CD14-positive monocyte (primary cell): ENCODE results near the gene CD3D. TPM values are rescaled to one million over a fixed set of nuclear protein-coding genes. Genes with fewer than 3 reads are reported as not detected.

Source experiments
- DNase-seq, 3 donors: peaks; one replicate each; pipeline ENCODE4 v3.0.0-alpha.2; 2011 to 2022
- H2AFZ ChIP-seq: 2 replicates; pipeline ENCODE4 v1.6.0; 2012; ENCODE audit warnings: mild to moderate bottlenecking, low read depth, low read length, inconsistent platforms; ENCODE audit not compliant: insufficient read depth, poor library complexity, severe bottlenecking
- H3K27ac ChIP-seq, 2 donors: 1 replicate in 1 of 2; 2 replicates in 1 of 2; pipeline ENCODE4 v1.5.1; 2012 to 2013; ENCODE audit warnings: low read length in 2 of 2, control low read depth in 1 of 2, inconsistent platforms in 1 of 2, low read depth in 1 of 2, mild to moderate bottlenecking in 1 of 2
- H3K27me3 ChIP-seq, 2 donors: one replicate each; pipeline versions ENCODE4 v1.6.0 to v1.6.1; 2011 to 2013; ENCODE audit warnings: low read length in 2 of 2; ENCODE audit not compliant: control insufficient read depth in 2 of 2, insufficient read depth in 2 of 2
- H3K36me3 ChIP-seq, 2 donors: replicated peaks in 1 of 2; 1 replicate in 1 of 2; 2 replicates in 1 of 2; pipeline versions ENCODE4 v1.5.1 to v1.6.1; 2012 to 2013; ENCODE audit warnings: low read length in 2 of 2, control low read depth in 1 of 2, inconsistent platforms in 1 of 2, mild to moderate bottlenecking in 1 of 2; ENCODE audit not compliant: insufficient read depth in 2 of 2, control insufficient read depth in 1 of 2
- H3K4me1 ChIP-seq, 2 donors: 1 replicate in 1 of 2; 2 replicates in 1 of 2; pipeline versions ENCODE4 v1.5.1 to v1.6.1; 2012 to 2013; ENCODE audit warnings: low read length in 2 of 2, control low read depth in 1 of 2, inconsistent platforms in 1 of 2, mild to moderate bottlenecking in 1 of 2, moderate library complexity in 1 of 2; ENCODE audit not compliant: insufficient read depth in 2 of 2, control insufficient read depth in 1 of 2
- H3K4me2 ChIP-seq: replicated peaks from 2 replicates; pipeline ENCODE3; 2012; ENCODE audit warnings: low read length, moderate library complexity, mild to moderate bottlenecking; ENCODE audit not compliant: poor library complexity, severe bottlenecking; ENCODE audit errors: extremely low read depth
- H3K4me3 ChIP-seq, 3 experiments: fragments of 200-600 bp in 1 of 3; sonication (generic) in 1 of 3; replicated peaks in 1 of 3; 1 replicate in 2 of 3; 2 replicates in 1 of 3; pipeline ENCODE4 v1.5.1; 2011 to 2013; ENCODE audit warnings: low read length in 3 of 3, mild to moderate bottlenecking in 3 of 3, control low read depth in 2 of 3, low read depth in 2 of 3, inconsistent platforms in 1 of 3, moderate library complexity in 1 of 3
- H3K79me2 ChIP-seq: 2 replicates; pipeline ENCODE4 v1.6.0; 2012; ENCODE audit warnings: mild to moderate bottlenecking, control low read depth, inconsistent platforms, low read length, moderate library complexity; ENCODE audit not compliant: insufficient read depth
- H3K9ac ChIP-seq: 2 replicates; pipeline ENCODE4 v1.6.0; 2017; ENCODE audit warnings: low read length, mild to moderate bottlenecking; ENCODE audit not compliant: insufficient read depth, poor library complexity, severe bottlenecking
- H3K9me3 ChIP-seq, 2 donors: replicated peaks in 1 of 2; 1 replicate in 1 of 2; 2 replicates in 1 of 2; pipeline versions ENCODE4 v1.5.1 to v1.6.1; 2012 to 2013; ENCODE audit warnings: low read length in 2 of 2, control low read depth in 1 of 2; ENCODE audit not compliant: control insufficient read depth in 1 of 2, insufficient read depth in 1 of 2
- H4K20me1 ChIP-seq: 2 replicates; pipeline ENCODE4 v1.6.0; 2012; ENCODE audit warnings: mild to moderate bottlenecking, low read length, control low read depth, moderate library complexity; ENCODE audit not compliant: insufficient read depth
- H3K27ac Mint-ChIP-seq, 7 donors: one replicate each; pipeline ENCODE4 v1.8.0; 2020; ENCODE audit warnings: mild to moderate bottlenecking in 7 of 7, mixed read lengths in 7 of 7, moderate library complexity in 6 of 7, inconsistent platforms in 2 of 7
- H3K27me3 Mint-ChIP-seq, 3 donors: one replicate each; pipeline ENCODE4 v1.8.0; 2021 to 2022; ENCODE audit warnings: low read depth in 3 of 3, mild to moderate bottlenecking in 3 of 3, mixed read lengths in 3 of 3, moderate library complexity in 3 of 3, inconsistent platforms in 1 of 3
- H3K36me3 Mint-ChIP-seq, 2 donors: one replicate each; pipeline ENCODE4 v1.8.0; 2020; ENCODE audit warnings: mixed read lengths in 2 of 2, inconsistent platforms in 1 of 2, mild to moderate bottlenecking in 1 of 2
- H3K4me1 Mint-ChIP-seq: one replicate; pipeline ENCODE4 v1.8.0; 2020; ENCODE audit warnings: mild to moderate bottlenecking, mixed read lengths
- H3K4me3 Mint-ChIP-seq, 2 donors: one replicate each; pipeline ENCODE4 v1.8.0; 2020; ENCODE audit warnings: mild to moderate bottlenecking in 2 of 2, mixed read lengths in 2 of 2, moderate library complexity in 1 of 2
- H3K9me3 Mint-ChIP-seq, 7 donors: one replicate each; pipeline ENCODE4 v1.8.0; 2020 to 2022; ENCODE audit warnings: mixed read lengths in 7 of 7, mild to moderate bottlenecking in 6 of 7, moderate library complexity in 6 of 7, inconsistent platforms in 2 of 7
- WGBS: methylation state at CpG from one replicate; pipeline ENCODE4 v1.1.5; 2013; ENCODE audit warnings: missing lambda C conversion rate; ENCODE audit not compliant: insufficient coverage; 5-methylcytosine and 5-hydroxymethylcytosine counted together
- intact Hi-C, 2 donors: fragments of 100-400 bp; cut with micrococcal nuclease; formaldehyde crosslinking; loops; one replicate each; pipeline versions ENCODE4 v1.15.0 to v1.15.1; 2023
- polyA plus RNA-seq, 3 donors: library from polyadenylated mRNA; depleted of rRNA in 1 of 3; unstranded in 2 of 3; stranded (reverse) in 1 of 3; fragments of 300-500 nt in 2 of 3; fragments of >200 nt in 1 of 3; fragmentation: Illumina TruSeq in 2 of 3; gene quantifications; 1 replicate in 2 of 3; 2 replicates in 1 of 3; pipeline ENCODE4 v1.2.3, GENCODE V29; 2012 to 2021
- TF ChIP-seq, protein P1 (sequence below): fragments of 200-600 bp; IDR thresholded peaks from one replicate; pipeline ENCODE4 v1.8.0; 2022; ENCODE audit warnings: antibody characterized with exemption, mild to moderate bottlenecking

CD3D gene
- polyA plus RNA-seq, 3 donors: 2.2 to 3.1 TPM; not detected in 1

DNA sequence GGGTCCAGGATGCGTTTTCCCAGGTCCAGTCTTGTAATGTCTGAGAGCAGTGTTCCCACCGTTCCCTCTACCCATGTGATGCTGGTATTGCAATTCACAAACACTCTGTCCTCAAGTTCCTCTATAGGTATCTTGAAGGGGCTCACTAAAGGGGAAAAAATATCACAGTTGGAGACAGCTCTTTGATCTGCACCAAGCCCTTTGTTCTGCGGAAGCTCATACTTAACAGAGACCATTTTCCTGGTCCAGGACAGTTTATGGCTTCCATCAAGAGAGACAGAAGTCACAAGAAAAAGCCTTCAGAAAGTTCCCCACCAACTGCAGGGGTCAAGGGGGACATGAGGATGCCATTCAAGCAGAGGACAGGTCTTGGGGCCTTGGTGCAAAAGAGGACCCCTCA is 2.1 kb downstream of the CD3D start:
- Mint-ChIP-seq H3K4me1 (no peaks in the 10 kb centered on the region), H3K9me3 (no peaks in the 10 kb centered on the region), H3K27ac (peak overlapping the region in 1 of 7 donors; percentile 31), H3K36me3 (no peaks in the 10 kb centered on the region), H3K27me3 (peaks cover 2 to 5% (median 4%) of the 10 kb centered on the region in 3 donors), H3K4me3 (no peak overlapping the region)
- 100% methylated on average over 1 of the region's 3 CpGs for WGBS
- no peaks in the 10 kb centered on the region for H3K4me1 ChIP-seq
- TF ChIP-seq, protein P1, sequence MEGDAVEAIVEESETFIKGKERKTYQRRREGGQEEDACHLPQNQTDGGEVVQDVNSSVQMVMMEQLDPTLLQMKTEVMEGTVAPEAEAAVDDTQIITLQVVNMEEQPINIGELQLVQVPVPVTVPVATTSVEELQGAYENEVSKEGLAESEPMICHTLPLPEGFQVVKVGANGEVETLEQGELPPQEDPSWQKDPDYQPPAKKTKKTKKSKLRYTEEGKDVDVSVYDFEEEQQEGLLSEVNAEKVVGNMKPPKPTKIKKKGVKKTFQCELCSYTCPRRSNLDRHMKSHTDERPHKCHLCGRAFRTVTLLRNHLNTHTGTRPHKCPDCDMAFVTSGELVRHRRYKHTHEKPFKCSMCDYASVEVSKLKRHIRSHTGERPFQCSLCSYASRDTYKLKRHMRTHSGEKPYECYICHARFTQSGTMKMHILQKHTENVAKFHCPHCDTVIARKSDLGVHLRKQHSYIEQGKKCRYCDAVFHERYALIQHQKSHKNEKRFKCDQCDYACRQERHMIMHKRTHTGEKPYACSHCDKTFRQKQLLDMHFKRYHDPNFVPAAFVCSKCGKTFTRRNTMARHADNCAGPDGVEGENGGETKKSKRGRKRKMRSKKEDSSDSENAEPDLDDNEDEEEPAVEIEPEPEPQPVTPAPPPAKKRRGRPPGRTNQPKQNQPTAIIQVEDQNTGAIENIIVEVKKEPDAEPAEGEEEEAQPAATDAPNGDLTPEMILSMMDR: no peak
- no peak overlapping the region for H3K27ac ChIP-seq
- H3K4me3 ChIP-seq: no peak overlapping the region
- no peaks in the 10 kb centered on the region for H3K79me2 ChIP-seq
- H4K20me1 ChIP-seq: no peaks in the 10 kb centered on the region
- H3K4me2 ChIP-seq: no peak overlapping the region
- no peaks in the 10 kb centered on the region for H3K27me3 ChIP-seq
- H2AFZ ChIP-seq: no peak overlapping the region
- no peak for DNase-seq
- no peak overlapping the region for H3K9ac ChIP-seq
- H3K9me3 ChIP-seq: no peaks in the 10 kb centered on the region
- intact Hi-C loops: no loop called here
- H3K36me3 ChIP-seq: no peaks in the 10 kb centered on the region

DNA sequence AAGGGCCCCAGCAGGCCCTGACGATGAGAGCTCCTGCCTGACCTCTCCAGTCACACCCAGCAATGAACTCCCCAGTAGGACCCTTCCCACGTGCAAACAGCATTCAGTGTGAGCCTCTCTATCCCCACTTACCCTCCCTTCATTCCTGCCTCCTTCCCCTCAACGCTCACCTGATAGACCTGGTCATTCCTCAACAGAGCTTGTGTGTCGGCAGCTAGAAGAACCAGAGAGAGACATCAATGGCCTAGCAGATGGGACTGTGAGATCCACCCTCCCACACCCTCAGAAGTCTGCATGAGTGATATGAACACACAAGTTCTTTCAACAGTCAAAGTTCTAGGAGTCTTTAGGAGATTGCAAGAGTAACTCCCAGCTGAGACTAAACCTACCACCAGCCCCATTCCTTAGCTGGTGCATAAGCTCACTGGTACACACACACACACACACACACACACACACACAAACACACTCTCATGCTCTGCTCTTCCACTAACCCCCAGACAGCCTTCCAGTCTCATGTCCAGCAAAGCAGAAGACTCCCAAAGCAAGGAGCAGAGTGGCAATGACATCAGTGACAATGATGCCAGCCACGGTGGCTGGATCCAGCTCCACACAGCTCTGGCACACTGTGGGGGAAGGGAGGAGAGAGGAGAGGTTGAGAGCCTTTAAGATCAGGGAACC is 3.1 kb downstream of the CD3D start:
- H3K9me3 Mint-ChIP-seq: no peaks in the 10 kb centered on the region
- Histone ChIP-seq H4K20me1 (no peaks in the 10 kb centered on the region), H3K27ac (no peak overlapping the region), H3K4me3 (no peak overlapping the region), H3K4me2 (no peak overlapping the region), H2AFZ (no peak overlapping the region), H3K79me2 (no peaks in the 10 kb centered on the region), H3K9ac (no peak overlapping the region), H3K9me3 (no peaks in the 10 kb centered on the region), H3K27me3 (no peaks in the 10 kb centered on the region), H3K36me3 (no peaks in the 10 kb centered on the region), H3K4me1 (no peaks in the 10 kb centered on the region)
- no peaks in the 10 kb centered on the region for H3K36me3 Mint-ChIP-seq
- H3K27ac Mint-ChIP-seq: peak overlapping the region in 1 of 7 donors; percentile 79
- no peaks in the 10 kb centered on the region for H3K4me1 Mint-ChIP-seq
- WGBS: 100% methylated on average over 5 of the region's 5 CpGs
- intact Hi-C loops: no loop called here
- peak overlapping the region in 1 of 2 donors; percentile 17 for H3K4me3 Mint-ChIP-seq
- H3K27me3 Mint-ChIP-seq: peaks cover 2 to 4% (median 4%) of the 10 kb centered on the region in 3 donors
- DNase-seq: no peak
- TF ChIP-seq, protein P1: no peak
